WTC11 (cell line): ENCODE measurements around the gene SKOR2.

Experiments
- ATF3 ChIP-seq: sonication (generic); formaldehyde crosslinking; conservative IDR thresholded peaks from 2 replicates; pipeline ENCODE4 v1.8.1; 2022; ENCODE audit warnings: mild to moderate bottlenecking, missing genetic modification reagents
- CTCF ChIP-seq: fragments of 200-600 bp; IDR thresholded peaks from 2 replicates; pipeline ENCODE4 v1.8.0; 2022; ENCODE audit warnings: antibody characterized with exemption
- ELF4 ChIP-seq: sonication (generic); formaldehyde crosslinking; IDR thresholded peaks from 2 replicates; pipeline ENCODE4 v1.8.1; 2022; ENCODE audit warnings: low read depth, mild to moderate bottlenecking, moderate library complexity, missing genetic modification reagents
- FOXK1 ChIP-seq: sonication (generic); formaldehyde crosslinking; IDR thresholded peaks from 2 replicates; pipeline ENCODE4 v1.8.0; 2022; ENCODE audit warnings: mild to moderate bottlenecking, moderate library complexity, missing genetic modification reagents
- GABPB1 ChIP-seq: sonication (generic); formaldehyde crosslinking; IDR thresholded peaks from 2 replicates; pipeline ENCODE4 v1.8.1; 2023; ENCODE audit warnings: mild to moderate bottlenecking, missing genetic modification reagents
- HMGA2 ChIP-seq: fragments of 250-450 bp; sonication (Bioruptor Pico); IDR thresholded peaks from 2 replicates; pipeline ENCODE4 v1.4.0; 2021; ENCODE audit warnings: mild to moderate bottlenecking, moderate library complexity
- NFATC4 ChIP-seq: fragments of 250-450 bp; sonication (Bioruptor Pico); IDR thresholded peaks from 2 replicates; pipeline ENCODE4 v1.9.0; 2021; ENCODE audit warnings: mild to moderate bottlenecking
- NFYB ChIP-seq: sonication (generic); formaldehyde crosslinking; conservative IDR thresholded peaks from 2 replicates; pipeline ENCODE4 v1.8.0; 2022; ENCODE audit warnings: low read depth, missing genetic modification reagents
- NR2C2 ChIP-seq: sonication (generic); formaldehyde crosslinking; IDR thresholded peaks from 2 replicates; pipeline ENCODE4 v1.8.0; 2022; ENCODE audit warnings: mild to moderate bottlenecking, missing genetic modification reagents
- ZBTB43 ChIP-seq: sonication (generic); formaldehyde crosslinking; IDR thresholded peaks from 2 replicates; pipeline ENCODE4 v1.8.1; 2023; ENCODE audit warnings: mild to moderate bottlenecking, missing genetic modification reagents
- ZNF232 ChIP-seq: sonication (generic); formaldehyde crosslinking; IDR thresholded peaks from 2 replicates; pipeline ENCODE4 v1.8.0; 2022; ENCODE audit warnings: mild to moderate bottlenecking, missing genetic modification reagents
- TF ChIP-seq, protein P1 (sequence below): sonication (generic); formaldehyde crosslinking; IDR thresholded peaks from 2 replicates; pipeline ENCODE4 v1.8.0; 2022; ENCODE audit warnings: mild to moderate bottlenecking, missing genetic modification reagents
- TF ChIP-seq, protein P2 (sequence below): sonication (generic); formaldehyde crosslinking; IDR thresholded peaks from 2 replicates; pipeline ENCODE4 v1.8.0; 2022; ENCODE audit warnings: mild to moderate bottlenecking, missing genetic modification reagents
- TF ChIP-seq, protein P3 (sequence below): sonication (generic); formaldehyde crosslinking; IDR thresholded peaks from 2 replicates; pipeline ENCODE4 v1.8.1; 2023; ENCODE audit warnings: mild to moderate bottlenecking, missing genetic modification reagents, moderate library complexity

GRCh38 chr18:47215554-47216138 is 35.8 kb downstream of the SKOR2 start:
- TF ChIP-seq CTCF (peak; percentile 26; the same call in 1 of the 2 replicates), ELF4 (CRISPR knock-in tag) (no peak), NFYB (CRISPR knock-in tag) (no peak), ZBTB43 (no peak), FOXK1 (CRISPR knock-in tag) (no peak), NR2C2 (CRISPR knock-in tag) (no peak), ZNF232 (no peak), ATF3 (CRISPR knock-in tag) (no peak), NFATC4 (CRISPR knock-in tag) (no peak), HMGA2 (CRISPR knock-in tag) (no peak), GABPB1 (CRISPR knock-in tag) (no peak)
- TF ChIP-seq, protein P1, sequence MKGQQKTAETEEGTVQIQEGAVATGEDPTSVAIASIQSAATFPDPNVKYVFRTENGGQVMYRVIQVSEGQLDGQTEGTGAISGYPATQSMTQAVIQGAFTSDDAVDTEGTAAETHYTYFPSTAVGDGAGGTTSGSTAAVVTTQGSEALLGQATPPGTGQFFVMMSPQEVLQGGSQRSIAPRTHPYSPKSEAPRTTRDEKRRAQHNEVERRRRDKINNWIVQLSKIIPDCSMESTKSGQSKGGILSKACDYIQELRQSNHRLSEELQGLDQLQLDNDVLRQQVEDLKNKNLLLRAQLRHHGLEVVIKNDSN (CRISPR knock-in tag) = no peak
- TF ChIP-seq, protein P2, sequence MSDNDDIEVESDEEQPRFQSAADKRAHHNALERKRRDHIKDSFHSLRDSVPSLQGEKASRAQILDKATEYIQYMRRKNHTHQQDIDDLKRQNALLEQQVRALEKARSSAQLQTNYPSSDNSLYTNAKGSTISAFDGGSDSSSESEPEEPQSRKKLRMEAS (CRISPR knock-in tag) = no peak
- TF ChIP-seq, protein P3, sequence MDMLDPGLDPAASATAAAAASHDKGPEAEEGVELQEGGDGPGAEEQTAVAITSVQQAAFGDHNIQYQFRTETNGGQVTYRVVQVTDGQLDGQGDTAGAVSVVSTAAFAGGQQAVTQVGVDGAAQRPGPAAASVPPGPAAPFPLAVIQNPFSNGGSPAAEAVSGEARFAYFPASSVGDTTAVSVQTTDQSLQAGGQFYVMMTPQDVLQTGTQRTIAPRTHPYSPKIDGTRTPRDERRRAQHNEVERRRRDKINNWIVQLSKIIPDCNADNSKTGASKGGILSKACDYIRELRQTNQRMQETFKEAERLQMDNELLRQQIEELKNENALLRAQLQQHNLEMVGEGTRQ = no peak
